ENCODE results near the gene FAM216B. TPM values are rescaled to one million over a fixed set of nuclear protein-coding genes. Genes with fewer than 3 reads are reported as not detected.

The FAM216B gene
- total RNA-seq, 1 donor from 2014 or later = not detected

DNA sequence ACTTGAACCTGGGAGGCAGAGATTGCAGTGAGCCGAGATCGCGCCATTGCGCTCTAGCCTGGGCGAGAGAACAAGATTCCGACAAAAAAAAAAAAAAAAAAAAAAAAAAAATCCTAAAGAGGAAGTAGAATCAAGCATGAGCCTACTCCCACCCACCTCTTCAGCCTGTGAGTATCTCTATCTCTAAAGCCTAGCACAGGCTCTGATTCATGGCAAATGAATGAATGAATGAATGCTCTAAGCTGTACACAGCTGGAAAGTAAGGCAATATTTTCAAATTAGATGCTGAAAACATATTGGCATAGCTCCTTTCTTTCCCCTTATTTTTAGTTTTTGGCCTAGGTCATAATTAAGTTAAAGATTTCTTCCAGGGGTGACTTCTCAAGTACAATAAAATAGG, 35.7 kb upstream of the FAM216B start:
- Mint-ChIP-seq H3K27me3 (ENCODE audit: low read depth) (no peaks in the 10 kb centered on the region), H3K9me3 (no peaks in the 10 kb centered on the region), H3K36me3 (no peaks in the 10 kb centered on the region), H3K4me3 (no peak overlapping the region), H3K4me1 (peaks cover 8% of the 10 kb centered on the region), H3K27ac (no peak overlapping the region)
- TF ChIP-seq CTCF (IDR thresholded peaks at IDR 0.05; ENCODE audit: unreplicated experiment) = no peak
- DNase-seq (ENCODE audit: low spot score in 2 of 2, unreplicated experiment in 2 of 2) = no peak

DNA sequence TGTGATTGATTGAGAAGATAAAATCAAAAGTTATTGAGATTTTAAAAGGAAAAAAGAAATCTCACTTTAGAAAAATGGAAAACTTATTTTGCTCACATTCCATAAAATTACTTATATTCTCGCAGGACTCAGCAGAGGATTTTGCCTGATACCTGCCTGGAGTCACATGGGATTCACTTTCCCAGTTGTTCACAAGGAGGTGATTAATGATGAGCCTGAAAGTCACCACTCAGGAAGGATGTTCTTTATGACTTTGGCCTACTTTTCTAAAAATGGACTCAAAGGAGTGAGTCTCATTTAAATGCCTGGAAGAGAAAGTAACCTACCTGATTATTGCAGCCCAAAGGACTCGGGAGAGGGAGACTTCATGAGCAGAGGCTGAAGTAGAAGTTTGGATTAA, 34.5 kb upstream of the FAM216B start:
- H3K4me1 Mint-ChIP-seq = peaks cover 5% of the 10 kb centered on the region
- no peak for TF ChIP-seq CTCF (IDR thresholded peaks at IDR 0.05; ENCODE audit: unreplicated experiment)
- no peak for DNase-seq (ENCODE audit: low spot score in 2 of 2, unreplicated experiment in 2 of 2)
- H3K9me3 Mint-ChIP-seq = no peaks in the 10 kb centered on the region
- H3K36me3 Mint-ChIP-seq = no peaks in the 10 kb centered on the region
- H3K27me3 Mint-ChIP-seq (ENCODE audit: low read depth) = no peaks in the 10 kb centered on the region
- no peak overlapping the region for H3K4me3 Mint-ChIP-seq
- H3K27ac Mint-ChIP-seq = no peak overlapping the region

GRCh38 chr13:42747399-42747873, 33.9 kb upstream of the FAM216B start:
- DNase-seq (ENCODE audit: low spot score in 2 of 2, unreplicated experiment in 2 of 2) = no peak
- no peaks in the 10 kb centered on the region for H3K9me3 Mint-ChIP-seq
- no peak overlapping the region for H3K27ac Mint-ChIP-seq
- H3K36me3 Mint-ChIP-seq = no peaks in the 10 kb centered on the region
- H3K4me3 Mint-ChIP-seq = no peak overlapping the region
- no peak for TF ChIP-seq CTCF (IDR thresholded peaks at IDR 0.05; ENCODE audit: unreplicated experiment)
- H3K4me1 Mint-ChIP-seq = peaks cover 5% of the 10 kb centered on the region
- no peaks in the 10 kb centered on the region for H3K27me3 Mint-ChIP-seq (ENCODE audit: low read depth)

DNA sequence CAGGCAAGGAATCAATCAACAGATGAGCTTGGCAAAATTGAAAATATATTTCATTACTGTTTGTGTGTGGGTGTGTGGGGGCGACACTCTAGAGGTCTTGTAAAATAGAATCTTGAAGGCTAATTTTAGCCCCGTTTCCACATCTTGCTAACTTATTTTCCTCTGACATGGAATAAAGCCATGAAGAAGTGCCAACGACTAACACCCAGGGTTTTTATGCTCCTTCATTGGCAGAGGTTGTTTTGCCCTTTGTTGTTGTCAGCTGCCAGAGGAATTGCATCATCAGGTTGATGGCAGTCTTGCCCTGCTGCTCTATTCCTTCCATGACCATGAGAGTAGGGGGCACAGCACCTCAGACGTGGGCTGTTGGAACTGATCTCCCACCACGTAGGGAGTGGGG, 30.6 kb upstream of the FAM216B start:
- no peak for DNase-seq (ENCODE audit: low spot score in 2 of 2, unreplicated experiment in 2 of 2)
- Mint-ChIP-seq H3K4me3 (no peak overlapping the region), H3K27me3 (ENCODE audit: low read depth) (no peaks in the 10 kb centered on the region), H3K27ac (no peak overlapping the region), H3K4me1 (peaks cover 29% of the 10 kb centered on the region), H3K36me3 (no peaks in the 10 kb centered on the region), H3K9me3 (no peaks in the 10 kb centered on the region)
- no peak for TF ChIP-seq CTCF (IDR thresholded peaks at IDR 0.05; ENCODE audit: unreplicated experiment)

DNA sequence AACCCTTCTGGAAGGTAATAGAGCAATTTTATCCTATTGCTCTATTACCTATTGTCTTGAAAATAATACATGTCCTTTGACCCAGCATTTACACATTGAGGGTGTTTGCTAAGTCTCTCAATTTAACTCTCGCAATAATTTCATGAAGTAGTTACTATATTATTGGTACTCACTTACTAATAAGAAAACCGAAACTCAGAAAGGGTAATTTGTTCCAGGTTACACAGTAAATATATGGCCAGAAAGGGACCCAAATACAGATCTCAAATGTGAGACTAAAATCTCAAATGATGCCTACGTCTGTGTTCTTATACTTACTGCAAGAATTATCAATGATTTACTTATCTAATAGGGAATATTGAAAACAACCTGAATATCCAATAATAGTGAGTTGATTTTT, 29.7 kb upstream of the FAM216B start:
- no peak for TF ChIP-seq CTCF (IDR thresholded peaks at IDR 0.05; ENCODE audit: unreplicated experiment)
- H3K27ac Mint-ChIP-seq = no peak overlapping the region
- peaks cover 33% of the 10 kb centered on the region for H3K4me1 Mint-ChIP-seq
- H3K9me3 Mint-ChIP-seq = peaks cover under 1% of the 10 kb centered on the region
- DNase-seq (ENCODE audit: low spot score in 2 of 2, unreplicated experiment in 2 of 2) = no peak
- no peaks in the 10 kb centered on the region for H3K27me3 Mint-ChIP-seq (ENCODE audit: low read depth)
- H3K4me3 Mint-ChIP-seq = no peak overlapping the region
- H3K36me3 Mint-ChIP-seq = no peaks in the 10 kb centered on the region

- peaks cover 32% of the 10 kb centered on the region for H3K4me1 Mint-ChIP-seq
- H3K9me3 Mint-ChIP-seq = peaks cover 9% of the 10 kb centered on the region
- no peaks in the 10 kb centered on the region for H3K36me3 Mint-ChIP-seq
- DNase-seq (ENCODE audit: low spot score in 2 of 2, unreplicated experiment in 2 of 2) = no peak
- no peak overlapping the region for H3K27ac Mint-ChIP-seq
- no peaks in the 10 kb centered on the region for H3K27me3 Mint-ChIP-seq (ENCODE audit: low read depth)
- H3K4me3 Mint-ChIP-seq = no peak overlapping the region
- no peak for TF ChIP-seq CTCF (IDR thresholded peaks at IDR 0.05; ENCODE audit: unreplicated experiment)
These were observed 28.7 kb upstream of the FAM216B start for GRCh38 chr13:42752731-42753130.

Data from mesothelial cell of epicardium (in vitro differentiated cells).